OCI-LY7 (cell line): ENCODE results near the gene SLCO2B1.

Experiments
- CTCF ChIP-seq: fragments of 200-600 bp; sonication (generic); conservative IDR thresholded peaks from 2 replicates; pipeline ENCODE4 v1.5.1; 2014; ENCODE audit warnings: mild to moderate bottlenecking, antibody characterized with exemption, low read length, moderate library complexity, mixed read lengths
- EZH2phosphoT487 ChIP-seq: fragments of 200-600 bp; sonication (generic); IDR thresholded peaks from 2 replicates; pipeline ENCODE4 v1.6.1; 2018; ENCODE audit warnings: low read depth, borderline replicate concordance, mild to moderate bottlenecking, mixed run types, antibody characterized with exemption, low read length, moderate library complexity, mixed read lengths

GRCh38 chr11:75141166-75141565, 9.7 kb upstream of the SLCO2B1 start:
- TF ChIP-seq CTCF (no peak), EZH2phosphoT487 (no peak)
